SK-N-SH treated with all-trans-retinoic acid at 6 μM for 48 hours (cell line): ENCODE data around the gene DUSP2.

Source experiments
- ESRRG ChIP-seq: fragments of 250-450 bp; sonication (Bioruptor Pico); IDR thresholded peaks from 2 replicates; pipeline ENCODE4 v1.6.1; 2021; ENCODE audit warnings: mild to moderate bottlenecking
- GLIS3 ChIP-seq: fragments of 250-450 bp; sonication (Bioruptor Pico); IDR thresholded peaks from 2 replicates; pipeline ENCODE4 v1.5.0; 2020; ENCODE audit warnings: mild to moderate bottlenecking, moderate library complexity
- PATZ1 ChIP-seq: fragments of 250-450 bp; sonication (Bioruptor Pico); IDR thresholded peaks from 2 replicates; pipeline ENCODE4 v1.8.0; 2020; ENCODE audit warnings: mild to moderate bottlenecking, moderate library complexity, borderline replicate concordance
- POU6F1 ChIP-seq: fragments of 250-450 bp; sonication (Bioruptor Pico); IDR thresholded peaks from 2 replicates; pipeline ENCODE4 v1.8.0; 2021; ENCODE audit warnings: low read depth, mild to moderate bottlenecking, moderate library complexity, borderline replicate concordance
- RARB ChIP-seq: fragments of 250-450 bp; sonication (Bioruptor Pico); IDR thresholded peaks from 2 replicates; pipeline ENCODE4 v1.8.0; 2021; ENCODE audit warnings: mild to moderate bottlenecking, moderate library complexity
- ZC3H10 ChIP-seq: fragments of 250-450 bp; sonication (Bioruptor Pico); IDR thresholded peaks from 2 replicates; pipeline ENCODE4 v1.5.1; 2021; ENCODE audit warnings: mild to moderate bottlenecking, moderate library complexity

- TF ChIP-seq PATZ1 (CRISPR knock-in tag) (no peak), ZC3H10 (CRISPR knock-in tag) (no peak), ESRRG (CRISPR knock-in tag) (no peak), GLIS3 (CRISPR knock-in tag) (no peak), RARB (CRISPR knock-in tag) (no peak), POU6F1 (no peak)
Observed at GRCh38 chr2:96098900-96099590, 46.2 kb downstream of the DUSP2 start.
